H1 (cell line): Measurements from ENCODE around the gene AKR1D1. TPM values are rescaled to one million over a fixed set of nuclear protein-coding genes. Genes with fewer than 3 reads are reported as not detected.

ENCODE experiments used
- CTCF ChIA-PET: fragments of 300-600 bp; sonication (Branson Sonifier 250); formaldehyde crosslinking; loops from one replicate; lab custom pipeline; 2021; ENCODE audit not compliant: partially characterized antibody; lab: Charles Lee
- POLR2A ChIA-PET: fragments of 300-600 bp; sonication (Branson Sonifier 250); formaldehyde crosslinking; loops from one replicate; lab custom pipeline; 2021; ENCODE audit warnings: inconsistent platforms; ENCODE audit not compliant: partially characterized antibody; lab: Charles Lee
- DNase-seq, 2 experiments: peaks; one replicate each; pipeline versions ENCODE4 v3.0.0 to v3.0.0-alpha.2; 2010 to 2022; ENCODE audit warnings: low spot score in 2 of 2, low read depth in 1 of 2, mixed read lengths in 1 of 2
- FAIRE-seq: peaks from 2 replicates; lab custom pipeline; 2011; peaks lifted over from hg19 to GRCh38; lab: Jason Lieb, UNC
- H2AFZ ChIP-seq: 2 replicates; pipeline ENCODE4 v1.8.1; 2012; ENCODE audit warnings: low read length, inconsistent platforms
- H2AK5ac ChIP-seq: 2 replicates; pipeline ENCODE4 v1.6.1; 2013; ENCODE audit warnings: low read depth, low read length
- H2BK120ac ChIP-seq: replicated peaks from 2 replicates; pipeline ENCODE3; 2013; ENCODE audit warnings: low read depth, low read length, inconsistent platforms
- H2BK12ac ChIP-seq: 2 replicates; pipeline ENCODE4 v1.6.1; 2013; ENCODE audit warnings: low read depth, low read length
- H2BK15ac ChIP-seq: 2 replicates; pipeline ENCODE4 v1.6.1; 2013; ENCODE audit warnings: low read length
- H2BK20ac ChIP-seq: 2 replicates; pipeline ENCODE4 v1.6.1; 2013; ENCODE audit warnings: low read length
- H2BK5ac ChIP-seq: 2 replicates; pipeline ENCODE4 v1.6.1; 2013; ENCODE audit warnings: low read depth, low read length
- H3K14ac ChIP-seq: 2 replicates; pipeline ENCODE4 v1.6.1; 2013; ENCODE audit warnings: inconsistent platforms; ENCODE audit not compliant: insufficient read length
- H3K18ac ChIP-seq: 2 replicates; pipeline ENCODE4 v1.6.1; 2013; ENCODE audit warnings: low read length; ENCODE audit errors: extremely low read depth
- H3K23ac ChIP-seq: 2 replicates; pipeline ENCODE4 v1.6.1; 2013; ENCODE audit warnings: inconsistent platforms; ENCODE audit not compliant: insufficient read length
- H3K23me2 ChIP-seq: 2 replicates; pipeline ENCODE4 v1.6.1; 2013; ENCODE audit warnings: low read depth, low read length
- H3K27ac ChIP-seq: 2 replicates; pipeline ENCODE4 v1.6.1; 2011; ENCODE audit warnings: low read depth, low read length, inconsistent platforms
- H3K27me3 ChIP-seq, 4 experiments: replicated peaks in 1 of 4; 1 replicate in 1 of 4; 2 replicates in 3 of 4; pipeline versions ENCODE4 v1.6.1 to v1.8.1; 2011 to 2013; ENCODE audit warnings: low read length in 3 of 4, mild to moderate bottlenecking in 3 of 4, inconsistent platforms in 2 of 4, mixed read lengths in 2 of 4, moderate library complexity in 1 of 4; ENCODE audit not compliant: control insufficient read depth in 3 of 4, insufficient read depth in 3 of 4; ENCODE audit errors: extremely low read depth in 1 of 4
- H3K36me3 ChIP-seq, 4 experiments: 2 replicates each; pipeline versions ENCODE4 v1.6.1 to v1.8.1; 2011 to 2013; ENCODE audit warnings: mild to moderate bottlenecking in 4 of 4, low read length in 3 of 4, moderate library complexity in 2 of 4, control low read depth in 1 of 4, inconsistent platforms in 1 of 4; ENCODE audit not compliant: insufficient read depth in 4 of 4, control insufficient read depth in 2 of 4
- H3K4ac ChIP-seq: replicated peaks from 2 replicates; pipeline ENCODE3; 2013; ENCODE audit warnings: low read length, low read depth, mixed read lengths, inconsistent platforms; ENCODE audit not compliant: insufficient read length
- H3K4me1 ChIP-seq, 4 experiments: replicated peaks in 1 of 4; 1 replicate in 1 of 4; 2 replicates in 3 of 4; pipeline versions ENCODE4 v1.6.1 to v1.8.1; 2011 to 2013; ENCODE audit warnings: low read length in 3 of 4, inconsistent platforms in 2 of 4, mixed read lengths in 1 of 4; ENCODE audit not compliant: insufficient read depth in 4 of 4, control insufficient read depth in 3 of 4
- H3K4me2 ChIP-seq, 2 experiments: 2 replicates each; pipeline versions ENCODE4 v1.6.1 to v1.8.1; 2011 to 2013; ENCODE audit warnings: low read depth in 2 of 2, low read length in 2 of 2, control low read depth in 1 of 2, inconsistent platforms in 1 of 2, mild to moderate bottlenecking in 1 of 2; ENCODE audit not compliant: insufficient read depth in 1 of 2
- H3K4me3 ChIP-seq, 4 experiments: fragments of 200-600, 300-600 bp in 1 of 4; sonication (generic), shearing (Covaris generic), sonication (Bioruptor Twin) in 1 of 4; 2 replicates each; pipeline versions ENCODE4 v1.5.1 to v1.8.1; 2011 to 2016; ENCODE audit warnings: low read length in 4 of 4, low read depth in 3 of 4, control low read depth in 2 of 4, inconsistent platforms in 2 of 4, mild to moderate bottlenecking in 2 of 4, mixed read lengths in 1 of 4, moderate library complexity in 1 of 4; ENCODE audit not compliant: insufficient read depth in 2 of 4; ENCODE audit errors: extremely low read depth in 1 of 4
- H3K56ac ChIP-seq: replicated peaks from 2 replicates; pipeline ENCODE3; 2013; ENCODE audit warnings: low read depth, mild to moderate bottlenecking, mixed read lengths, low read length, inconsistent platforms; ENCODE audit not compliant: insufficient read length
- H3K79me1 ChIP-seq: 2 replicates; pipeline ENCODE4 v1.6.1; 2013; ENCODE audit warnings: low read depth, low read length, control low read depth
- H3K79me2 ChIP-seq, 2 experiments: 2 replicates each; pipeline versions ENCODE4 v1.6.1 to v1.8.1; 2012 to 2013; ENCODE audit warnings: low read length in 2 of 2, mild to moderate bottlenecking in 2 of 2, inconsistent platforms in 1 of 2; ENCODE audit not compliant: insufficient read depth in 2 of 2, control insufficient read depth in 1 of 2
- H3K9ac ChIP-seq, 4 experiments: replicated peaks in 1 of 4; 1 replicate in 1 of 4; 2 replicates in 3 of 4; pipeline versions ENCODE4 v1.6.1 to v1.8.1; 2011 to 2013; ENCODE audit warnings: low read depth in 3 of 4, low read length in 3 of 4, control low read depth in 2 of 4, mild to moderate bottlenecking in 2 of 4, moderate library complexity in 2 of 4, inconsistent platforms in 1 of 4; ENCODE audit errors: extremely low read depth in 1 of 4
- H3K9me3 ChIP-seq, 2 experiments: 2 replicates each; pipeline versions ENCODE4 v1.6.1 to v1.8.1; 2012 to 2013; ENCODE audit warnings: mild to moderate bottlenecking in 2 of 2, moderate library complexity in 2 of 2, control low read depth in 1 of 2, inconsistent platforms in 1 of 2, low read depth in 1 of 2, low read length in 1 of 2, mixed read lengths in 1 of 2; ENCODE audit not compliant: insufficient read depth in 2 of 2
- H4K20me1 ChIP-seq, 2 experiments: replicated peaks in 1 of 2; 2 replicates each; pipeline versions ENCODE3 to v1.8.1; 2011 to 2013; ENCODE audit warnings: inconsistent platforms in 2 of 2, low read length in 2 of 2, mild to moderate bottlenecking in 1 of 2; ENCODE audit not compliant: insufficient read depth in 2 of 2, control insufficient read depth in 1 of 2
- H4K5ac ChIP-seq: 2 replicates; pipeline ENCODE4 v1.6.1; 2013; ENCODE audit warnings: low read length, low read depth, mixed read lengths, inconsistent platforms; ENCODE audit not compliant: insufficient read length
- H4K8ac ChIP-seq: 2 replicates; pipeline ENCODE4 v1.8.0; 2013; ENCODE audit warnings: mild to moderate bottlenecking, moderate library complexity, low read length, inconsistent platforms; ENCODE audit not compliant: insufficient read depth; ENCODE audit errors: extremely low read depth
- H4K91ac ChIP-seq: replicated peaks from 2 replicates; pipeline ENCODE3; 2013; ENCODE audit warnings: low read length, mixed read lengths, inconsistent platforms; ENCODE audit not compliant: insufficient read length
- BACH1 ChIP-seq: IDR thresholded peaks from 2 replicates; pipeline ENCODE4 v1.6.1; 2012; ENCODE audit warnings: low read length, improper control_type of control experiment
- CBX5 ChIP-seq: fragments of 300-800, 300-1000 bp; sonication (generic); IDR thresholded peaks from 2 replicates; pipeline ENCODE4 v1.7.1; 2016; ENCODE audit warnings: antibody characterized with exemption, low read length, low read depth
- CBX8 ChIP-seq: fragments of 300-800, 300-1000 bp; sonication (generic); IDR thresholded peaks from 2 replicates; pipeline ENCODE4 v1.7.1; 2016; ENCODE audit warnings: low read depth, low read length, borderline replicate concordance
- CTBP2 ChIP-seq: IDR thresholded peaks from 2 replicates; pipeline ENCODE4 v1.7.0; 2011; ENCODE audit warnings: borderline replicate concordance, mild to moderate bottlenecking, moderate library complexity, mixed read lengths, low read length; ENCODE audit not compliant: insufficient read depth, insufficient read length
- HDAC6 ChIP-seq: IDR thresholded peaks from one replicate; pipeline ENCODE4 v1.7.1; 2012; ENCODE audit warnings: low read depth, mild to moderate bottlenecking, inconsistent platforms, low read length, moderate library complexity
- JUND ChIP-seq: IDR thresholded peaks from 2 replicates; pipeline ENCODE4 v1.6.1; 2011; ENCODE audit warnings: mild to moderate bottlenecking, improper control_type of control experiment, low read length
- MAFK ChIP-seq: IDR thresholded peaks from 2 replicates; pipeline ENCODE4 v1.6.1; 2012; ENCODE audit warnings: low read depth, mild to moderate bottlenecking, improper control_type of control experiment, low read length
- NANOG ChIP-seq: IDR thresholded peaks from 2 replicates; pipeline ENCODE4 v1.6.1; 2011; ENCODE audit warnings: low read length, low read depth, mild to moderate bottlenecking, inconsistent platforms; ENCODE audit not compliant: insufficient read depth, poor library complexity, severe bottlenecking
- POLR2A ChIP-seq, 2 experiments: IDR thresholded peaks; 1 replicate in 1 of 2; 2 replicates in 1 of 2; pipeline ENCODE4 v1.6.1; 2011; ENCODE audit warnings: low read depth in 2 of 2, low read length in 2 of 2, mild to moderate bottlenecking in 2 of 2; ENCODE audit errors: control extremely low read depth in 1 of 2
- POU5F1 ChIP-seq: IDR thresholded peaks from 2 replicates; pipeline ENCODE4 v1.6.1; 2011; ENCODE audit warnings: low read depth, mild to moderate bottlenecking, low read length, moderate library complexity
- RBBP5 ChIP-seq: IDR thresholded peaks from 2 replicates; pipeline ENCODE4 v1.7.1; 2012; ENCODE audit warnings: low read depth, mild to moderate bottlenecking, inconsistent platforms, low read length, moderate library complexity, borderline replicate concordance
- RXRA ChIP-seq: IDR thresholded peaks from 2 replicates; pipeline ENCODE4 v1.6.1; 2011; ENCODE audit warnings: low read depth, mild to moderate bottlenecking, low read length, moderate library complexity; ENCODE audit not compliant: insufficient read depth
- SIRT6 ChIP-seq: IDR thresholded peaks from one replicate; pipeline ENCODE4 v1.7.1; 2012; ENCODE audit warnings: low read length, inconsistent platforms
- TCF12 ChIP-seq: IDR thresholded peaks from 2 replicates; pipeline ENCODE4 v1.6.1; 2011; ENCODE audit warnings: low read depth, mild to moderate bottlenecking, low read length
- TEAD4 ChIP-seq: IDR thresholded peaks from 2 replicates; pipeline ENCODE4 v1.6.1; 2012; ENCODE audit warnings: low read depth, low read length, inconsistent platforms, mixed read lengths
- ZNF274 ChIP-seq: IDR thresholded peaks from 2 replicates; pipeline ENCODE4 v1.7.0; 2012; ENCODE audit warnings: low read length, borderline replicate concordance; ENCODE audit errors: extremely low read depth
- WGBS, 2 experiments: shearing (Covaris generic) in 1 of 2; methylation state at CpG; one replicate each; pipeline versions ENCODE4 v1.1.6 to v1.1.7; 2013 to 2015; ENCODE audit warnings: low lambda C conversion rate in 2 of 2, mixed read lengths in 2 of 2, inconsistent platforms in 1 of 2, low coverage in 1 of 2, missing lambda C conversion rate in 1 of 2; ENCODE audit not compliant: insufficient replicate concordance in 2 of 2, insufficient coverage in 1 of 2, insufficient read length in 1 of 2; ENCODE audit errors: extremely low coverage in 1 of 2, missing lambda C conversion rate in 1 of 2; 5-methylcytosine and 5-hydroxymethylcytosine counted together
- polyA plus RNA-seq, 7 experiments: library from polyadenylated mRNA; depleted of rRNA in 3 of 7; stranded (reverse) in 5 of 7; unstranded in 2 of 7; fragments of >200 nt in 5 of 7; fragments of 200-250 nt in 2 of 7; gene quantifications; 1 replicate in 5 of 7; 2 replicates in 1 of 7; 4 replicates in 1 of 7; pipeline versions ENCODE4 v1.2.1 to v1.2.3, GENCODE V29; 2011 to 2013; ENCODE audit warnings: missing spikeins in 2 of 7, mixed read lengths in 2 of 7
- total RNA-seq: library from RNA; stranded (reverse); fragmentation: NEBNext Ultra II Directional; extraction: Animal tissue kit (Norgen Biotek cat#: 25700); gene quantifications from 2 replicates; pipeline ENCODE4 v1.2.1, GENCODE V29; 2021

The AKR1D1 gene
- total and polyA plus RNA-seq, 2 of the 8 experiments (the other 6 are each of a cell fraction or from before 2014, with no cell fraction given), result not detected

- DNase-seq (no peak), FAIRE-seq (no peak)
- Histone ChIP-seq H2BK120ac (no peak overlapping the region), H3K56ac (no peak overlapping the region), H3K23me2 (no peaks in the 10 kb centered on the region), H4K5ac (no peak overlapping the region), H2BK12ac (no peak overlapping the region), H2BK20ac (peak overlapping the region; percentile 34; the same call in 1 of the 2 replicates), H4K91ac (no peak overlapping the region), H3K4me3 (no peak overlapping the region), H2BK15ac (no peak overlapping the region), H3K4ac (no peak overlapping the region), H2BK5ac (no peak overlapping the region), H4K20me1 (no peaks in the 10 kb centered on the region), H3K27me3 (no peaks in the 10 kb centered on the region), H3K27ac (no peak overlapping the region), H3K9ac (no peak overlapping the region), H3K79me1 (no peaks in the 10 kb centered on the region), H4K8ac (no peak overlapping the region), H3K4me1 (no peaks in the 10 kb centered on the region), H3K14ac (no peak overlapping the region), H3K18ac (peak overlapping the region; percentile 15; the same call in 1 of the 2 replicates), H3K36me3 (no peaks in the 10 kb centered on the region), H2AK5ac (no peak overlapping the region), H3K4me2 (no peak overlapping the region), H3K9me3 (no peaks in the 10 kb centered on the region; a peak in 1 of 4 replicates), H3K23ac (no peak overlapping the region), H3K79me2 (no peaks in the 10 kb centered on the region), H2AFZ (no peak overlapping the region)
- ChIA-PET CTCF (no interaction called here), POLR2A (no interaction called here)
- WGBS, 2 experiments, result 92% methylated on average over 3 of the region's 3 CpGs; no CpG with 5 or more reads in 1 of the 2 experiments
- TF ChIP-seq POLR2A (IDR thresholded peaks at IDR 0.05; ENCODE audit: control extremely low read depth in 1 of 2, low read depth in 2 of 2, low read length in 2 of 2) (no peak), TCF12 (no peak), JUND (no peak), HDAC6 (no peak), CBX8 (no peak), NANOG (no peak), RBBP5 (no peak), POU5F1 (no peak), CTBP2 (no peak), ZNF274 (no peak), SIRT6 (no peak), TEAD4 (no peak), RXRA (no peak), BACH1 (no peak), CBX5 (no peak), MAFK (no peak)
Observed at GRCh38 chr7:138154661-138155060, 78.4 kb downstream of the AKR1D1 start.
